CD4-positive, CD25-positive, alpha-beta regulatory T cell (primary cell): ENCODE data around the gene LMCD1. TPM values are rescaled to one million over a fixed set of nuclear protein-coding genes. Genes with fewer than 3 reads are reported as not detected.

Experiments
- ATAC-seq, 2 donors: fragments of 150-1000 bp; cut with Tn5 transposase; one replicate each; pipeline ENCODE4 v1.10.0; 2021; ENCODE audit warnings: low read depth in 2 of 2, moderate number of reproducible peaks in 2 of 2, moderate library complexity in 1 of 2
- DNase-seq, 3 donors: peaks; one replicate each; pipeline versions ENCODE4 v3.0.0 to v3.0.0-alpha.2; 2012 to 2022; ENCODE audit warnings: mixed read lengths in 1 of 3
- H3K27ac ChIP-seq: one replicate; pipeline ENCODE4 v1.7.0; 2013; ENCODE audit warnings: mild to moderate bottlenecking, low read length; ENCODE audit not compliant: insufficient read depth, poor library complexity, severe bottlenecking
- H3K27me3 ChIP-seq: one replicate; pipeline ENCODE4 v1.7.0; 2013; ENCODE audit warnings: low read length; ENCODE audit not compliant: control insufficient read depth, insufficient read depth
- H3K36me3 ChIP-seq: one replicate; pipeline ENCODE4 v1.7.0; 2013; ENCODE audit warnings: mild to moderate bottlenecking, low read length, moderate library complexity; ENCODE audit not compliant: control insufficient read depth, insufficient read depth
- H3K4me1 ChIP-seq: 2 replicates; pipeline ENCODE4 v1.7.0; 2013; ENCODE audit warnings: mild to moderate bottlenecking, low read length; ENCODE audit not compliant: insufficient read depth, control insufficient read depth, poor library complexity, severe bottlenecking
- H3K4me3 ChIP-seq: one replicate; pipeline ENCODE4 v1.7.0; 2013; ENCODE audit warnings: low read depth, mild to moderate bottlenecking, low read length, moderate library complexity
- H3K9me3 ChIP-seq, 2 experiments: 1 replicate in 1 of 2; 2 replicates in 1 of 2; pipeline ENCODE4 v1.7.0; 2013; ENCODE audit warnings: low read length in 2 of 2, mild to moderate bottlenecking in 1 of 2, moderate library complexity in 1 of 2; ENCODE audit not compliant: control insufficient read depth in 2 of 2
- H3K27ac Mint-ChIP-seq, 3 donors: one replicate each; pipeline ENCODE4 v1.8.0; 2020 to 2022; ENCODE audit warnings: mild to moderate bottlenecking in 3 of 3, mixed read lengths in 3 of 3, moderate library complexity in 2 of 3
- H3K27me3 Mint-ChIP-seq: one replicate; pipeline ENCODE4 v1.8.0; 2022; ENCODE audit warnings: mild to moderate bottlenecking, mixed read lengths
- H3K36me3 Mint-ChIP-seq: one replicate; pipeline ENCODE4 v1.8.0; 2020; ENCODE audit warnings: mixed read lengths
- H3K4me1 Mint-ChIP-seq, 4 donors: one replicate each; pipeline ENCODE4 v1.8.0; 2020 to 2022; ENCODE audit warnings: mixed read lengths in 4 of 4, mild to moderate bottlenecking in 1 of 4
- H3K4me3 Mint-ChIP-seq, 4 donors: one replicate each; pipeline ENCODE4 v1.8.0; 2020 to 2022; ENCODE audit warnings: mild to moderate bottlenecking in 4 of 4, mixed read lengths in 4 of 4, moderate library complexity in 3 of 4
- H3K9me3 Mint-ChIP-seq, 7 donors: one replicate each; pipeline ENCODE4 v1.8.0; 2020 to 2022; ENCODE audit warnings: mixed read lengths in 7 of 7, mild to moderate bottlenecking in 3 of 7, moderate library complexity in 2 of 7
- polyA plus RNA-seq, 4 donors: library from polyadenylated mRNA; unstranded; fragments of 300-500 nt; fragmentation: Illumina TruSeq; gene quantifications; one replicate each; pipeline ENCODE4 v1.2.3, GENCODE V29; 2021
- total RNA-seq: library from RNA; stranded (reverse); gene quantifications from one replicate; pipeline ENCODE4 v1.2.3, GENCODE V29; 2022

The LMCD1 gene
- total and polyA plus RNA-seq, 5 donors from 2014 or later: 5.6 to 27.7 (median 17.2) TPM

GRCh38 chr3:8550611-8551010 lies 49.0 kb downstream of the LMCD1 start:
- H3K36me3 Mint-ChIP-seq: peaks cover 4% of the 10 kb centered on the region
- H3K9me3 Mint-ChIP-seq: no peaks in the 10 kb centered on the region
- H3K27me3 Mint-ChIP-seq: no peaks in the 10 kb centered on the region
- Histone ChIP-seq H3K4me1 (no peaks in the 10 kb centered on the region), H3K4me3 (no peak overlapping the region), H3K27ac (no peak overlapping the region), H3K9me3 (no peaks in the 10 kb centered on the region), H3K27me3 (no peaks in the 10 kb centered on the region), H3K36me3 (peaks cover 5% of the 10 kb centered on the region)
- H3K27ac Mint-ChIP-seq: no peak overlapping the region
- H3K4me3 Mint-ChIP-seq: no peak overlapping the region
- no peak for DNase-seq
- no peak for ATAC-seq
- no peaks in the 10 kb centered on the region for H3K4me1 Mint-ChIP-seq

DNA sequence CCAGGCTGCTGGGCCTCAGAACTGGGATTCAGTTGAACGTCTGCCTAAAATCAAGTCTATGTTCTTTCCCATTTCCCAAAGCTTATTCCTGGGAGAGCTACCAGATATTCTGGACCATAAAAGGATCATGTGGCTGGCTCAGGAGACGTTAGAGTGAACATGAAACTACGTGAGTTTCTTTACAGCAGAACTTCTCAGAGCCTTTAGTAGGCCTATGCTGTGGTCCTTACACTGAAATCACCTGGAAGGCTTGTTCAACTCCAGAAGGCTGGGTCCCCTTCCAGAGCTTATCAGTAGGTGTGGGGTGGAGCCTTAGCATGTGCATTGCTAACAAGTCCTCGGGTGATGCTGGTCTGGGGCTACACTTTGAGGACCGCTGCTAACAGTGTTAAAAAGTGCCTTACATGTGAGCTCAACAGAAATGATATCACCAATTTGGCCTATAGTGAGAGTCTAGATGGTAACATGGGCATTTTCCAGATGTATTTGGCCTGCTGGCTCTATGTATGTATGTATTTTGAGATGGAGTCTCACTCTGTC lies 50.7 kb downstream of the LMCD1 start:
- no peaks in the 10 kb centered on the region for H3K9me3 Mint-ChIP-seq
- H3K27me3 Mint-ChIP-seq: no peaks in the 10 kb centered on the region

DNA sequence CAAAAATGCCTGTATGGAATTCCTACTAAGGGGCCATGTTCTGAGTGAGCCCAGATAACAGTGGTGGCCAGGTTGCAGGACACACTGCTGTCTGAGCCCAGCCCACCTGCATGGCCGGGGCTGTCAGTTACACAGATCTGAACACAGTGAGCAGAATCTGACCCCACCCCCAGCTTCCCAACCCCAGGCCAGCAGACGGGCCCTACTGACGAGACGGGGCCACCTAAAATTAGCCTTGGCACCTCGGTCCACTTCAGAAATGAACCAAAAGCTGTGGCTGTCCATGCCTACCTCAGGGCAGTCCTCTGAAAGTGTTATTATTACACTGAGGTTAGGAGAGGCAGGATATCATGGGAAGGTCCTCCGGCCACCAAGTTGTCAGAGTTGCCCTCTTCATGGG lies 51.8 kb downstream of the LMCD1 start:
- no peak overlapping the region for H3K27ac Mint-ChIP-seq
- H3K4me3 ChIP-seq: no peak overlapping the region
- H3K4me1 ChIP-seq: no peaks in the 10 kb centered on the region
- H3K4me3 Mint-ChIP-seq: no peak overlapping the region
- no peak for DNase-seq
- peaks cover 0 to 2% (median 0%) of the 10 kb centered on the region in 7 donors for H3K9me3 Mint-ChIP-seq
- no peaks in the 10 kb centered on the region for H3K27me3 ChIP-seq
- no peaks in the 10 kb centered on the region for H3K4me1 Mint-ChIP-seq
- H3K27me3 Mint-ChIP-seq: no peaks in the 10 kb centered on the region
- peaks cover 15% of the 10 kb centered on the region for H3K36me3 Mint-ChIP-seq
- H3K9me3 ChIP-seq: no peaks in the 10 kb centered on the region
- ATAC-seq: no peak
- peaks cover 5% of the 10 kb centered on the region for H3K36me3 ChIP-seq
- no peak overlapping the region for H3K27ac ChIP-seq

More for the DNA sequence above, 50.7 kb downstream of the LMCD1 start:
- H3K9me3 ChIP-seq: no peaks in the 10 kb centered on the region
- H3K27ac ChIP-seq: no peak overlapping the region
- Mint-ChIP-seq H3K27ac (no peak overlapping the region), H3K4me1 (no peaks in the 10 kb centered on the region), H3K4me3 (no peak overlapping the region), H3K36me3 (peaks cover 15% of the 10 kb centered on the region)
- H3K27me3 ChIP-seq: no peaks in the 10 kb centered on the region
- DNase-seq: no peak
- no peak overlapping the region for H3K4me3 ChIP-seq
- H3K4me1 ChIP-seq: no peaks in the 10 kb centered on the region
- no peak for ATAC-seq
- H3K36me3 ChIP-seq: peaks cover 5% of the 10 kb centered on the region

GRCh38 chr3:8554696-8555095 lies 53.1 kb downstream of the LMCD1 start:
- peaks cover 10% of the 10 kb centered on the region for H3K36me3 Mint-ChIP-seq

GRCh38 chr3:8555113-8555661 lies 53.6 kb downstream of the LMCD1 start:
- peaks cover 10% of the 10 kb centered on the region for H3K36me3 Mint-ChIP-seq
- H3K27me3 ChIP-seq: no peaks in the 10 kb centered on the region
- ATAC-seq (no peak), DNase-seq (no peak)
- no peaks in the 10 kb centered on the region for H3K27me3 Mint-ChIP-seq
- H3K36me3 ChIP-seq: peaks cover 5% of the 10 kb centered on the region
- H3K27ac Mint-ChIP-seq: no peak overlapping the region
- no peaks in the 10 kb centered on the region for H3K4me1 ChIP-seq
- H3K4me3 Mint-ChIP-seq: no peak overlapping the region
- H3K4me3 ChIP-seq: no peak overlapping the region
- H3K4me1 Mint-ChIP-seq: no peaks in the 10 kb centered on the region
- H3K9me3 ChIP-seq: no peaks in the 10 kb centered on the region
- H3K9me3 Mint-ChIP-seq: peaks cover 0 to 2% (median 0%) of the 10 kb centered on the region in 7 donors
- H3K27ac ChIP-seq: no peak overlapping the region

More at GRCh38 chr3:8554696-8555095, 53.1 kb downstream of the LMCD1 start:
- Histone ChIP-seq H3K9me3 (no peaks in the 10 kb centered on the region), H3K36me3 (peaks cover 5% of the 10 kb centered on the region), H3K27ac (no peak overlapping the region), H3K27me3 (no peaks in the 10 kb centered on the region), H3K4me3 (no peak overlapping the region), H3K4me1 (no peaks in the 10 kb centered on the region)
- no peak for DNase-seq
- Mint-ChIP-seq H3K27ac (no peak overlapping the region), H3K4me3 (no peak overlapping the region), H3K9me3 (peaks cover 0 to 2% (median 0%) of the 10 kb centered on the region in 7 donors), H3K27me3 (no peaks in the 10 kb centered on the region), H3K4me1 (no peaks in the 10 kb centered on the region)
- no peak for ATAC-seq

GRCh38 chr3:8555725-8556472 lies 54.3 kb downstream of the LMCD1 start:
- Histone ChIP-seq H3K4me3 (no peak overlapping the region), H3K4me1 (no peaks in the 10 kb centered on the region), H3K27ac (no peak overlapping the region), H3K36me3 (peaks cover 5% of the 10 kb centered on the region), H3K27me3 (no peaks in the 10 kb centered on the region), H3K9me3 (no peaks in the 10 kb centered on the region)
- H3K4me1 Mint-ChIP-seq: no peaks in the 10 kb centered on the region
- H3K27ac Mint-ChIP-seq: no peak overlapping the region
- ATAC-seq (no peak), DNase-seq (no peak)
- no peak overlapping the region for H3K4me3 Mint-ChIP-seq
- peaks cover 0 to 2% (median 0%) of the 10 kb centered on the region in 7 donors for H3K9me3 Mint-ChIP-seq
- no peaks in the 10 kb centered on the region for H3K27me3 Mint-ChIP-seq
- peaks cover 10% of the 10 kb centered on the region for H3K36me3 Mint-ChIP-seq

DNA sequence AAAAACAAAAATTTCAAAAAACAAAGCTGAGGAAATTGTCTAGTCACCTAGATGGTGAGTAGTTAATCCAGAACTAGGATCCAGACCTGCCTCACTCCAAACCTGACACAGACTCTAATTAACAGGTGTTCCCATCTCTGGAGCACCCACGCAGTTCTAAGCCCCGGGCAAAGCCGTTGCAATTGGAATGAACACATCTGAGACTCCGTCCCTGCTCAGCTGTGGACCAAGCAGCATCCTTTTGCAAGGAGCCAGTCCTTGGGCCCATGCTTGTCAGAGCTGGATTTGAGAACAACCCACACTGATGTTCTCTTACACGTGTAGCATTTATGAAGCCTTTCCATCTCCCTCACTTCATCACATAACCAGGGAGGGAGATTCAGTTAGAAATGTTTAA lies 54.8 kb downstream of the LMCD1 start:
- H3K27me3 ChIP-seq: no peaks in the 10 kb centered on the region
- ATAC-seq (no peak), DNase-seq (no peak)
- no peak overlapping the region for H3K27ac ChIP-seq
- peaks cover 0 to 2% (median 0%) of the 10 kb centered on the region in 7 donors for H3K9me3 Mint-ChIP-seq
- no peaks in the 10 kb centered on the region for H3K4me1 Mint-ChIP-seq
- H3K4me1 ChIP-seq: no peaks in the 10 kb centered on the region
- H3K27ac Mint-ChIP-seq: no peak overlapping the region
- H3K27me3 Mint-ChIP-seq: no peaks in the 10 kb centered on the region
- H3K36me3 Mint-ChIP-seq: peaks cover 10% of the 10 kb centered on the region
- H3K4me3 Mint-ChIP-seq: no peak overlapping the region
- no peaks in the 10 kb centered on the region for H3K9me3 ChIP-seq
- no peak overlapping the region for H3K4me3 ChIP-seq
- H3K36me3 ChIP-seq: peaks cover 5% of the 10 kb centered on the region
